Endothelial cell of umbilical vein (primary cell): ENCODE measurements around the gene FOXP1. TPM values are rescaled to one million over a fixed set of nuclear protein-coding genes. Genes with fewer than 3 reads are reported as not detected.

Experiments
- BruUV-seq: library from RNA; stranded (reverse); fragments of 400-500 nt; replicated peaks from 2 replicates; lab custom pipeline; 2021; lab: Mats Ljungman, UMichigan
- CTCF ChIA-PET: fragments of 300-600, 350-600 bp; sonication (Branson Sonifier 250); formaldehyde crosslinking; loops from one replicate; lab custom pipeline; 2021; ENCODE audit warnings: antibody characterized with exemption, inconsistent platforms; lab: Charles Lee
- POLR2A ChIA-PET: fragments of 300-600, 350-600 bp; sonication (Branson Sonifier 250); formaldehyde crosslinking; loops from one replicate; lab custom pipeline; 2021; ENCODE audit warnings: antibody characterized with exemption, inconsistent platforms; lab: Charles Lee
- DNase-seq: peaks from one replicate; pipeline ENCODE4 v3.0.0-alpha.2; 2011; ENCODE audit warnings: low read depth, low spot score
- FAIRE-seq: peaks from 2 replicates; lab custom pipeline; 2011; peaks lifted over from hg19 to GRCh38; lab: Jason Lieb, UNC
- H2AFZ ChIP-seq: 2 replicates; pipeline ENCODE4 v1.6.0; 2012; ENCODE audit warnings: low read depth, low read length, control low read depth, inconsistent platforms
- H3K27ac ChIP-seq: 2 replicates; pipeline ENCODE4 v1.5.1; 2011; ENCODE audit warnings: low read depth, mild to moderate bottlenecking, control low read depth, low read length, moderate library complexity; ENCODE audit not compliant: insufficient read depth
- H3K27me3 ChIP-seq, 2 experiments: 2 replicates each; pipeline versions ENCODE4 v1.6.0 to v1.6.1; 2011; ENCODE audit warnings: low read length in 2 of 2, mixed read lengths in 1 of 2; ENCODE audit not compliant: control insufficient read depth in 2 of 2, insufficient read depth in 2 of 2
- H3K36me3 ChIP-seq, 2 experiments: 2 replicates in 1 of 2; 3 replicates in 1 of 2; pipeline ENCODE4 v1.5.1; 2011; ENCODE audit warnings: low read length in 2 of 2, mild to moderate bottlenecking in 1 of 2, moderate library complexity in 1 of 2; ENCODE audit not compliant: control insufficient read depth in 2 of 2, insufficient read depth in 2 of 2; ENCODE audit errors: extremely low read depth in 1 of 2
- H3K4me1 ChIP-seq: 3 replicates; pipeline ENCODE4 v1.5.1; 2011; ENCODE audit warnings: mild to moderate bottlenecking, low read length; ENCODE audit not compliant: control insufficient read depth, insufficient read depth; ENCODE audit errors: extremely low read depth
- H3K4me2 ChIP-seq: 2 replicates; pipeline ENCODE4 v1.6.1; 2011; ENCODE audit warnings: low read length, control low read depth, mixed read lengths; ENCODE audit not compliant: insufficient read depth
- H3K4me3 ChIP-seq, 3 experiments: fragments of 200-600 bp in 1 of 3; sonication (generic), shearing (Covaris generic) in 1 of 3; replicated peaks in 1 of 3; 2 replicates each; pipeline ENCODE4 v1.5.1; 2011 to 2016; ENCODE audit warnings: control low read depth in 3 of 3, low read length in 3 of 3, mild to moderate bottlenecking in 2 of 3, inconsistent platforms in 1 of 3, low read depth in 1 of 3, moderate library complexity in 1 of 3; ENCODE audit not compliant: insufficient read depth in 1 of 3
- H3K79me2 ChIP-seq: 2 replicates; pipeline ENCODE4 v1.6.0; 2012; ENCODE audit warnings: low read length, inconsistent platforms; ENCODE audit not compliant: control insufficient read depth, insufficient read depth
- H3K9ac ChIP-seq: replicated peaks from 2 replicates; pipeline ENCODE3; 2011; ENCODE audit warnings: low read length, control low read depth; ENCODE audit not compliant: insufficient read depth; ENCODE audit errors: extremely low read depth
- H3K9me1 ChIP-seq: replicated peaks from 3 replicates; pipeline ENCODE4 v1.6.0; 2011; ENCODE audit warnings: mild to moderate bottlenecking, low read length; ENCODE audit not compliant: control insufficient read depth, insufficient read depth; ENCODE audit errors: extremely low read depth
- H3K9me3 ChIP-seq: replicated peaks from 2 replicates; pipeline ENCODE4 v1.5.1; 2012; ENCODE audit warnings: low read length, inconsistent platforms; ENCODE audit not compliant: control insufficient read depth, insufficient read depth
- H4K20me1 ChIP-seq: replicated peaks from 2 replicates; pipeline ENCODE3; 2011; ENCODE audit warnings: mild to moderate bottlenecking, low read length; ENCODE audit not compliant: control insufficient read depth, insufficient read depth; ENCODE audit errors: extremely low read depth
- CTCF ChIP-seq, 2 donors: IDR thresholded peaks; 1 replicate in 1 of 2; 2 replicates in 1 of 2; pipeline ENCODE4 v1.5.1; 2011; ENCODE audit warnings: low read length in 2 of 2, mild to moderate bottlenecking in 2 of 2, moderate library complexity in 2 of 2, control low read depth in 1 of 2, inconsistent platforms in 1 of 2, low read depth in 1 of 2; ENCODE audit not compliant: insufficient read depth in 1 of 2; ENCODE audit errors: extremely low read depth in 1 of 2
- EZH2 ChIP-seq: IDR thresholded peaks from 2 replicates; pipeline ENCODE4 v1.6.1; 2012; ENCODE audit warnings: borderline replicate concordance, low read depth, mild to moderate bottlenecking, moderate library complexity, low read length, inconsistent platforms; ENCODE audit not compliant: severe bottlenecking
- FOS ChIP-seq: IDR thresholded peaks from 2 replicates; pipeline ENCODE4 v1.6.1; 2011; ENCODE audit warnings: mild to moderate bottlenecking, low read length, moderate library complexity, borderline replicate concordance; ENCODE audit not compliant: insufficient read depth
- GATA2 ChIP-seq: IDR thresholded peaks from 2 replicates; pipeline ENCODE4 v1.7.0; 2011; ENCODE audit warnings: low read depth, mild to moderate bottlenecking, moderate library complexity, mixed read lengths, low read length; ENCODE audit not compliant: insufficient read length, insufficient read depth
- JUN ChIP-seq: IDR thresholded peaks from 2 replicates; pipeline ENCODE4 v1.6.1; 2011; ENCODE audit warnings: borderline replicate concordance, low read depth; ENCODE audit not compliant: insufficient read length, insufficient read depth
- MAX ChIP-seq: IDR thresholded peaks from 2 replicates; pipeline ENCODE4 v1.6.1; 2011; ENCODE audit not compliant: insufficient read depth, insufficient read length
- MYC ChIP-seq: IDR thresholded peaks from one replicate; pipeline ENCODE4 v1.6.1; 2011; ENCODE audit warnings: mild to moderate bottlenecking, low read depth, low read length
- POLR2A ChIP-seq: IDR thresholded peaks from 2 replicates; pipeline ENCODE4 v1.6.1; 2012; ENCODE audit warnings: low read depth, mild to moderate bottlenecking, control low read depth, low read length
- POLR2AphosphoS5 ChIP-seq: IDR thresholded peaks from 2 replicates; pipeline ENCODE4 v1.6.1; 2012; ENCODE audit warnings: low read depth, mild to moderate bottlenecking, control low read depth, low read length, moderate library complexity; ENCODE audit not compliant: insufficient read depth
- dilution Hi-C: fragments of 300-500 bp; cut with MboI; formaldehyde crosslinking; loops from one replicate; pipeline ENCODE4 v1.15.0; 2019; ENCODE audit warnings: low sequenced_read_pairs; ENCODE audit not compliant: extremely low pct_ligation_motif_present
- intact Hi-C: fragments of 100-400 bp; cut with micrococcal nuclease; formaldehyde crosslinking; loops from one replicate; pipeline ENCODE4 v1.10.0; 2022
- polyA plus RNA-seq, 4 experiments: library from polyadenylated mRNA; depleted of rRNA in 3 of 4; stranded (reverse) in 3 of 4; unstranded in 1 of 4; fragments of >200 nt; gene quantifications; 2 replicates each; pipeline versions ENCODE4 v1.2.1 to v1.2.3, GENCODE V29; 2011 to 2012; ENCODE audit warnings: missing spikeins in 1 of 4
- total RNA-seq: library from RNA; stranded (reverse); gene quantifications from 2 replicates; pipeline ENCODE4 v1.2.3, GENCODE V29; 2021

Gene FOXP1
- total and polyA plus RNA-seq, 2 donors (not counting 3 experiments of a cell fraction or from before 2014, with no cell fraction given) = 41.0 to 107 TPM

- dilution Hi-C loops = no loop called here
- Histone ChIP-seq H3K9me3 (no peaks in the 10 kb centered on the region), H3K36me3 (peaks cover 0 to 2% of the 10 kb centered on the region in 2 experiments), H2AFZ (no peak overlapping the region), H4K20me1 (no peaks in the 10 kb centered on the region), H3K79me2 (no peaks in the 10 kb centered on the region), H3K9me1 (no peaks in the 10 kb centered on the region), H3K27ac (no peak overlapping the region), H3K4me3 (no peak overlapping the region), H3K4me1 (no peaks in the 10 kb centered on the region), H3K4me2 (no peak overlapping the region), H3K27me3 (no peaks in the 10 kb centered on the region), H3K9ac (no peak overlapping the region)
- no peak for FAIRE-seq
- TF ChIP-seq EZH2 (no peak), CTCF (IDR thresholded peaks at IDR 0.05; ENCODE audit: extremely low read depth in 1 of 2, insufficient read depth in 1 of 2, low read depth in 1 of 2, low read length in 2 of 2) (no peak), MYC (no peak), GATA2 (no peak), FOS (no peak), JUN (no peak), MAX (no peak), POLR2A (no peak), POLR2AphosphoS5 (no peak)
- POLR2A ChIA-PET = no interaction called here
- no peak for DNase-seq
- intact Hi-C loops = no loop called here
- CTCF ChIA-PET = no interaction called here
- no TSS peak for BruUV-seq
These were observed 96.7 kb downstream of the FOXP1 start for GRCh38 chr3:71486831-71487230.
